KG1 (cell line): ENCODE results near the gene NAPG.
"Not testable (repeated sequence)": the region's sequence is repeated elsewhere in the genome, so short reads cannot be mapped to it uniquely, and the experiment has no call there.

Source experiments
- DNase-seq: peaks from one replicate; lab custom pipeline; 2025; lab: John Stamatoyannopoulos, UW

NAPG gene

GRCh38 chr18:10579079-10579867, 53.4 kb downstream of the NAPG start:
- DNase-seq: no peak

DNA sequence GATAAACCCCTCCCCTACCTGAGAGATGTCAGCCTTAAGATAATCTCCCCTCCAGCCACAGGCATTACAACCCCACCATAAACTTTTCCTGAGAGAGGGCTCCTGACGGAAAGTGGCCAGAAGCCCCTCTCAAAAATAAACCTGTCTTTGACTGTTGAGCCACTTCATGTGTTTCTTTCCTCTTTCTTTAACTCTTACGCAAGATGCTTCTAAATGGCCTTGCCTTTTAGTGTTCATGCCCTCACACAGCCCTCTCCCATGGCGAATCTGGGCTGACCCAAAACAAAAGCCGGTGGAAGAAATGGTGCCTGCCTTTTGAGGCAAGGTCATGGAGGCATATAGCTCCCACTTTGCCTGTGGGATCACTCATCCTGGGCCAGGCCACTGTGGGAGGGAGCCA, 54.4 kb downstream of the NAPG start:
- DNase-seq: no peak

GRCh38 chr18:10585260-10585659, 59.4 kb downstream of the NAPG start:
- no peak for DNase-seq

- DNase-seq: no peak
Measured at GRCh38 chr18:10588975-10589374, 63.1 kb downstream of the NAPG start.

DNA sequence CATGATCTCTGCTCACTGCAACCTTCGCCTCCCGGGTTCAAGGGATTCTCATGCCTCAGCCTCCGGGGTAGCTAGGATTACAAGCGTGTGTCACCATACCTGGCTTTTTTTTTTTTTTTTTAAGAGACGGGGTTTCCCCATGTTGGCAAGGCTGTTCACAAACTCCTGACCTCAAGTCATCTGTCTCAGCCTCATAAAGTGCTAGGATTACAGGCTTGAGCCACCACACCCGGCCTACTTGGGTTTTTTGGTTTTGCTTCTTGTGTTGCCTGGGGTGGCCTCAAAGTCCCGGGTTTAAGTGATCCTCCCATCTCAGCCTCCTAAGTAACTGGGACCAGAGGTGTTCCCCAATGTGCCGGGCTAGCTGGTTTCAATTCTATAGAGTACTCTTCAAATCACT, 64.6 kb downstream of the NAPG start:
- DNase-seq: no peak

- DNase-seq: no peak
Measured at GRCh38 chr18:10591896-10592295, 66.1 kb downstream of the NAPG start.

DNA sequence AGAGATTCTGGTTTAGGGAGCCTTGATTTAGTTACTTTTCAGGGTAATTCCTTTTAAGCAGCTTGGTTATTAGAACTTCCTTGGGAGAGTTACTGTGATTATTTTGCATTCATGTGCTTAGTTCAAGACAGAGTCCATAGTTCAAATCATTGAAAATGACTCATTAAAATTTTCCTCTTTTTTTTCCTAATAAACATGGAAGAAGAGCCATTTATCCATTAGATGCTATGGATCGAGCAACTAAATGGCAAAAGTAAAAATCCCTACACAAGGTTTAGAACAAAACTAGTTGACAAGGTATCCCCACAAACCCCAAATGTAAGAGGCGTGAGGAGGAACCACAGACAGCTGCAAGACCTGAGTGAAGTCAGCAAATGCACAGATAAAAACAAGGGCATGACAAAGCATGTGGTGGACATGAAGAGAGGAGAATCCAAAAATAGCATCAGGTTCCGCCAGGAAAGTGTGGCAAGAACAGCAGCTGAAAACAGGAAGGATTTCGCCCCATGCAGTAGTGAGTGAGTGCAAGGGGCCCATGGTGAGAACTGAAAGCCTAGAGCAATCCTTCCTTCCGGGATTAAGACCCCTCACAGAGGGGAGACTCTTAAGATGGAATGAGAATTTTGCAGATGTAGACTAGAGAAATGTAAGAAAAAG, 67.7 kb downstream of the NAPG start:
- peak; percentile 35 for DNase-seq

- not testable (repeated sequence) for DNase-seq
Measured at GRCh38 chr18:10595917-10596316, 70.1 kb downstream of the NAPG start.

GRCh38 chr18:10597695-10598094, 71.9 kb downstream of the NAPG start:
- DNase-seq: not testable (repeated sequence)

- not testable (repeated sequence) for DNase-seq
Measured at GRCh38 chr18:10600701-10601100, 74.9 kb downstream of the NAPG start.
